ENCODE data around the gene ST6GAL2. TPM values are rescaled to one million over a fixed set of nuclear protein-coding genes. Genes with fewer than 3 reads are reported as not detected.

The ST6GAL2 gene
- total and polyA plus RNA-seq, 2 of the 8 experiments (the other 6 are each of a cell fraction or from before 2014, with no cell fraction given), result 2.7 to 17.5 TPM

DNA sequence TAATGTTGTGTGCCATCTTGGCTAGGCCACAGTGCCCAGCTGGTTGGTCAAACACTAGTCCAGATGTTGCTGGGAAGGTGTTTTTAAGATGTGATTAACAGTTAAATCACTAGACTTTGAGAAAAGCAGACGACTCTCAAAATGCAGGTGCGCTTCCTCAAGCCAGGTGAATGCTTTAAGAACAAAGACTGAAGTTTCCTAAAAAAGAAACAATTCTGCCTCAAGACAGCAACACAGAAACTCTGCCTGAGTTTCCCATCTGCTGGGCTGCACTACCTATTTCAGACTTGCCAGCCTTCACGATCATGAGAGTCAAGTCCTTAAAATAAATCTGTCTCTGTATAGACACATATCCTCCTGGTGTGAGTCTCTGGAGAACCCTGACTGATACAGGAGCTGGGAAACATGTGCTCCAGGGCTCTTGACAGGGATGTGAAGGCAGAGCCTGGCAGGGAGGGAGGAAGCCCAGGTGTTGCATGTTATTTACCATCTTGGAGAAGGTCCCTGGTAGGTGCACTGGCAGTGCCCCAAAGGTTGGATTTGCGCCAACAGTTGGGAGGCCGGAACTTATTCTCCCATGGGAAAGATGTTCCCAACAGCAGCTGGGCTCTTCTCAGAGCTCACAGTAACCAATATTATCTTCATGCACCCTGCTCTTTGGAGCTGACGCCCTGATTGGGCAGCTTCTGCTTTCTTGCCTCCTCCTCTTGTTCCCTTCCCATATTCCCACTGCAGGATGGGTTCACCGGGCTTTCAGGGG is 43.9 kb downstream of the ST6GAL2 start:
- CTCF ChIA-PET (ENCODE audit: partially characterized antibody), result interaction anchor here (1.2 to 1.5 kb wide), 3 partner anchors 17 to 45 kb away, joined by 3 to 6 read pairs (median 4); no protein-coding TSS in a partner anchor
- TF ChIP-seq ZNF274 (IDR thresholded peaks at IDR 0.05; ENCODE audit: borderline replicate concordance, extremely low read depth, low read length) (no peak), BACH1 (IDR thresholded peaks at IDR 0.05; ENCODE audit: low read length) (no peak), HDAC6 (IDR thresholded peaks at IDR 0.05; ENCODE audit: low read depth, low read length) (no peak), TAF7 (optimal IDR thresholded peaks at IDR 0.05; ENCODE audit: borderline replicate concordance, low read depth, low read length) (no peak), NANOG (IDR thresholded peaks at IDR 0.05; ENCODE audit: insufficient read depth, low read depth, low read length, poor library complexity, severe bottlenecking) (no peak), SAP30 (IDR thresholded peaks at IDR 0.05; ENCODE audit: insufficient read depth, insufficient replicate concordance, low read length) (no peak), RFX5 (IDR thresholded peaks at IDR 0.05; ENCODE audit: borderline replicate concordance, low read depth, low read length) (no peak), YY1 (IDR thresholded peaks at IDR 0.05; ENCODE audit: low read depth, low read length) (no peak)
- TF ChIP-seq, protein P1, sequence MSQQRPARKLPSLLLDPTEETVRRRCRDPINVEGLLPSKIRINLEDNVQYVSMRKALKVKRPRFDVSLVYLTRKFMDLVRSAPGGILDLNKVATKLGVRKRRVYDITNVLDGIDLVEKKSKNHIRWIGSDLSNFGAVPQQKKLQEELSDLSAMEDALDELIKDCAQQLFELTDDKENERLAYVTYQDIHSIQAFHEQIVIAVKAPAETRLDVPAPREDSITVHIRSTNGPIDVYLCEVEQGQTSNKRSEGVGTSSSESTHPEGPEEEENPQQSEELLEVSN (IDR thresholded peaks at IDR 0.05), result no peak

More for the DNA sequence above, 43.9 kb downstream of the ST6GAL2 start:
- H2BK5ac ChIP-seq (ENCODE audit: low read depth, low read length), result no peak overlapping the region
- no peak overlapping the region for H3K4me2 ChIP-seq (ENCODE audit: insufficient read depth in 1 of 2, low read depth in 2 of 2, low read length in 2 of 2)
- no peaks in the 10 kb centered on the region for H4K20me1 ChIP-seq (replicated peaks in 1 of 2; ENCODE audit: control insufficient read depth in 1 of 2, insufficient read depth in 2 of 2, low read length in 2 of 2)
- no peaks in the 10 kb centered on the region for H3K27me3 ChIP-seq (replicated peaks in 1 of 4; ENCODE audit: control insufficient read depth in 3 of 4, extremely low read depth in 1 of 4, insufficient read depth in 3 of 4, low read length in 3 of 4)
- no peak overlapping the region for H2AFZ ChIP-seq (ENCODE audit: low read length)
- no peak overlapping the region for H2BK120ac ChIP-seq (replicated peaks; ENCODE audit: low read depth, low read length)
- H3K56ac ChIP-seq (replicated peaks; ENCODE audit: insufficient read length, low read depth, low read length), result no peak overlapping the region
- H3K36me3 ChIP-seq (ENCODE audit: control insufficient read depth in 2 of 4, insufficient read depth in 4 of 4, low read length in 3 of 4), result no peaks in the 10 kb centered on the region
- no peak overlapping the region for H2BK15ac ChIP-seq (ENCODE audit: low read length)
- no peak overlapping the region for H3K9ac ChIP-seq (replicated peaks in 1 of 4; ENCODE audit: extremely low read depth in 1 of 4, low read depth in 3 of 4, low read length in 3 of 4)
- H3K79me2 ChIP-seq (ENCODE audit: control insufficient read depth in 1 of 2, insufficient read depth in 2 of 2, low read length in 2 of 2), result no peaks in the 10 kb centered on the region
- H3K27ac ChIP-seq (ENCODE audit: low read depth, low read length), result no peak overlapping the region
- no peaks in the 10 kb centered on the region for H3K79me1 ChIP-seq (ENCODE audit: low read depth, low read length)
- no peak for FAIRE-seq
- no peak overlapping the region for H4K91ac ChIP-seq (replicated peaks; ENCODE audit: insufficient read length, low read length)
- H2BK12ac ChIP-seq (ENCODE audit: low read depth, low read length), result no peak overlapping the region
- no peaks in the 10 kb centered on the region; a peak in 1 of 7 replicates for H3K4me1 ChIP-seq (replicated peaks in 1 of 4; ENCODE audit: control insufficient read depth in 3 of 4, insufficient read depth in 4 of 4, low read length in 3 of 4)
- H4K5ac ChIP-seq (ENCODE audit: insufficient read length, low read depth, low read length), result no peak overlapping the region
- H4K8ac ChIP-seq (ENCODE audit: extremely low read depth, insufficient read depth, low read length), result no peak overlapping the region
- no peaks in the 10 kb centered on the region for H3K23me2 ChIP-seq (ENCODE audit: low read depth, low read length)
- H2BK20ac ChIP-seq (ENCODE audit: low read length), result no peak overlapping the region
- H3K14ac ChIP-seq (ENCODE audit: insufficient read length), result no peak overlapping the region
- H3K4ac ChIP-seq (replicated peaks; ENCODE audit: insufficient read length, low read depth, low read length), result no peak overlapping the region
- DNase-seq (ENCODE audit: low read depth in 1 of 2, low spot score in 2 of 2), result no peak
- POLR2A ChIA-PET (ENCODE audit: partially characterized antibody), result no interaction called here
- WGBS, 2 experiments (ENCODE audit: extremely low coverage in 1 of 2, insufficient coverage in 1 of 2, insufficient read length in 1 of 2, insufficient replicate concordance in 2 of 2, low coverage in 1 of 2, low lambda C conversion rate in 2 of 2, missing lambda C conversion rate in 1 of 2), result 94% methylated on average over 7 of the region's 7 CpGs; no CpG with 5 or more reads in 1 of the 2 experiments
- H2AK5ac ChIP-seq (ENCODE audit: low read depth, low read length), result no peak overlapping the region
- no peaks in the 10 kb centered on the region for H3K9me3 ChIP-seq (ENCODE audit: insufficient read depth in 2 of 2, low read depth in 1 of 2, low read length in 1 of 2)
- no peak overlapping the region for H3K18ac ChIP-seq (ENCODE audit: extremely low read depth, low read length)
- no peak overlapping the region for H3K4me3 ChIP-seq (ENCODE audit: extremely low read depth in 1 of 4, insufficient read depth in 2 of 4, low read depth in 3 of 4, low read length in 4 of 4)
- no peak overlapping the region for H3K23ac ChIP-seq (ENCODE audit: insufficient read length)

Data from H1 (cell line).